OCI-LY1 (cell line): ENCODE measurements around the gene YEATS2.

Source experiments
- EZH2 ChIP-seq: fragments of 200-600 bp; sonication (generic), shearing (Covaris generic); IDR thresholded peaks from 2 replicates; pipeline ENCODE4 v1.8.0; 2017; ENCODE audit warnings: borderline replicate concordance, mixed run types, mild to moderate bottlenecking, antibody characterized with exemption, low read length, moderate library complexity, mixed read lengths
- TF ChIP-seq, protein P1 (sequence below): fragments of 200-600 bp; sonication (generic), shearing (Covaris generic); IDR thresholded peaks from 2 replicates; pipeline ENCODE4 v1.5.1; 2017; ENCODE audit warnings: mild to moderate bottlenecking, antibody characterized with exemption, low read length, moderate library complexity, mixed read lengths

DNA sequence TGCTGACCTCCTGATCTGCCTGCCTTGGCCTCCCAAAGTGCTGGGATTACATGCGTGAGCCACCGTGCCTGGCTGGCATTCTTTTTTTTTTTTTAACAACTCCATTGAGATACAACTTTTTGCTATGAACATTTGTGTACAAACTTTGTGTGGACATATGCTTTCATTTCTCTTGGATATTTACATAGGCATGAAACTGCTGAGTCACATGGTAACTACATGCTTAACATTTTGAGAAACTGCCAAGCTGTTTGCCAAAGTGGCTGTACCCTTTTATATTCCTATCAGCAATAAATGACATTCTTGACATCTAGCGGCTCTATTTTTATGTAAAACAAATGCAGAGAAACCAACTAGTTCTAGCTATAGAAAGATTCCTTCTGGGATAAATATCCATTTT lies 8.7 kb upstream of the YEATS2 start:
- no peak for TF ChIP-seq EZH2
- TF ChIP-seq, protein P1, sequence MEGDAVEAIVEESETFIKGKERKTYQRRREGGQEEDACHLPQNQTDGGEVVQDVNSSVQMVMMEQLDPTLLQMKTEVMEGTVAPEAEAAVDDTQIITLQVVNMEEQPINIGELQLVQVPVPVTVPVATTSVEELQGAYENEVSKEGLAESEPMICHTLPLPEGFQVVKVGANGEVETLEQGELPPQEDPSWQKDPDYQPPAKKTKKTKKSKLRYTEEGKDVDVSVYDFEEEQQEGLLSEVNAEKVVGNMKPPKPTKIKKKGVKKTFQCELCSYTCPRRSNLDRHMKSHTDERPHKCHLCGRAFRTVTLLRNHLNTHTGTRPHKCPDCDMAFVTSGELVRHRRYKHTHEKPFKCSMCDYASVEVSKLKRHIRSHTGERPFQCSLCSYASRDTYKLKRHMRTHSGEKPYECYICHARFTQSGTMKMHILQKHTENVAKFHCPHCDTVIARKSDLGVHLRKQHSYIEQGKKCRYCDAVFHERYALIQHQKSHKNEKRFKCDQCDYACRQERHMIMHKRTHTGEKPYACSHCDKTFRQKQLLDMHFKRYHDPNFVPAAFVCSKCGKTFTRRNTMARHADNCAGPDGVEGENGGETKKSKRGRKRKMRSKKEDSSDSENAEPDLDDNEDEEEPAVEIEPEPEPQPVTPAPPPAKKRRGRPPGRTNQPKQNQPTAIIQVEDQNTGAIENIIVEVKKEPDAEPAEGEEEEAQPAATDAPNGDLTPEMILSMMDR, result no peak
